ENCODE results near the gene SLC6A1. TPM values are rescaled to one million over a fixed set of nuclear protein-coding genes. Genes with fewer than 3 reads are reported as not detected.
A peak's percentile ranks its signal among the peaks of the same experiment; 100 is the strongest.

SLC6A1 gene
- total and polyA plus RNA-seq, 2 of the 8 experiments (the other 6 are each of a cell fraction or from before 2014, with no cell fraction given): 0.30 to 0.63 TPM

DNA sequence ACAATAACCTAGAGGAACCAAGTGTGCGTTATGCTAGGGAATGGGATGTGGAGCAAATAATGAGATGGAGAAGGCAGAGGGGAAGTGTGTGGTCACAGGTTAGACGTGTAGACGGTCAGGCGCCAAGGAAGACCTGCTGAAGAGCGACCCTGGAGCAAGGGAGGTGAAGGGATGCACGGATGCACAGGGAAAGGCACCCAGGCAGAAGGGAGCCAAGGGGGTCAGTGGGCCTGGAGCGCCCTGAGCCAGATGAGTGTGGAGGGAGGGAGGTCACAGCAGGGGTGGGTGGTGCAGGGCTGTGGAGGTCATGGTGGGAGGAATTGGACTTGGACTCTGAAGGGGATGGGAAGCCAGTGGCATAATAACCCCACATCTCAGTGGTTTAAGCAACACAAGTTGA, 70.2 kb downstream of the SLC6A1 start:
- WGBS, 2 experiments (ENCODE audit: extremely low coverage in 1 of 2, insufficient coverage in 1 of 2, insufficient read length in 1 of 2, insufficient replicate concordance in 2 of 2, low coverage in 1 of 2, low lambda C conversion rate in 2 of 2, missing lambda C conversion rate in 1 of 2): 94% methylated on average over 7 of the region's 7 CpGs; no CpG with 5 or more reads in 1 of the 2 experiments
- ChIA-PET POLR2A (ENCODE audit: partially characterized antibody) (no interaction called here), CTCF (ENCODE audit: partially characterized antibody) (interaction anchor here (0.9 to 6.1 kb wide), 14 partner anchors 8 to 304 kb away, joined by 3 to 211 read pairs (median 39); partner anchors contain the start of genes HRH1 and SLC6A1)
- Histone ChIP-seq H3K9ac (replicated peaks in 1 of 4; ENCODE audit: extremely low read depth in 1 of 4, low read depth in 3 of 4, low read length in 3 of 4) (no peak overlapping the region), H3K18ac (ENCODE audit: extremely low read depth, low read length) (no peak overlapping the region), H2BK15ac (ENCODE audit: low read length) (no peak overlapping the region), H4K20me1 (replicated peaks in 1 of 2; ENCODE audit: control insufficient read depth in 1 of 2, insufficient read depth in 2 of 2, low read length in 2 of 2) (peaks cover 0 to under 1% of the 10 kb centered on the region in 2 experiments), H3K36me3 (ENCODE audit: control insufficient read depth in 2 of 4, insufficient read depth in 4 of 4, low read length in 3 of 4) (no peaks in the 10 kb centered on the region), H2BK120ac (replicated peaks; ENCODE audit: low read depth, low read length) (no peak overlapping the region), H3K4me1 (replicated peaks in 1 of 4; ENCODE audit: control insufficient read depth in 3 of 4, insufficient read depth in 4 of 4, low read length in 3 of 4) (peaks cover 0 to 6% (median 1%) of the 10 kb centered on the region in 4 experiments; a peak in 2 of 7 replicates), H3K4ac (replicated peaks; ENCODE audit: insufficient read length, low read depth, low read length) (no peak overlapping the region), H3K23ac (ENCODE audit: insufficient read length) (no peak overlapping the region), H4K91ac (replicated peaks; ENCODE audit: insufficient read length, low read length) (no peak overlapping the region), H3K14ac (ENCODE audit: insufficient read length) (peak overlapping the region; percentile 69), H3K23me2 (ENCODE audit: low read depth, low read length) (peaks cover 11% of the 10 kb centered on the region; the same call in 1 of the 2 replicates), H2AFZ (ENCODE audit: low read length) (no peak overlapping the region), H2BK20ac (ENCODE audit: low read length) (no peak overlapping the region), H4K5ac (ENCODE audit: insufficient read length, low read depth, low read length) (no peak overlapping the region), H2AK5ac (ENCODE audit: low read depth, low read length) (no peak overlapping the region), H3K56ac (replicated peaks; ENCODE audit: insufficient read length, low read depth, low read length) (no peak overlapping the region), H2BK12ac (ENCODE audit: low read depth, low read length) (no peak overlapping the region), H3K4me2 (ENCODE audit: insufficient read depth in 1 of 2, low read depth in 2 of 2, low read length in 2 of 2) (no peak overlapping the region), H4K8ac (ENCODE audit: extremely low read depth, insufficient read depth, low read length) (no peak overlapping the region), H2BK5ac (ENCODE audit: low read depth, low read length) (no peak overlapping the region), H3K9me3 (ENCODE audit: insufficient read depth in 2 of 2, low read depth in 1 of 2, low read length in 1 of 2) (peaks cover 14 to 16% of the 10 kb centered on the region in 2 experiments), H3K79me2 (ENCODE audit: control insufficient read depth in 1 of 2, insufficient read depth in 2 of 2, low read length in 2 of 2) (no peaks in the 10 kb centered on the region), H3K79me1 (ENCODE audit: low read depth, low read length) (no peaks in the 10 kb centered on the region), H3K27ac (ENCODE audit: low read depth, low read length) (no peak overlapping the region), H3K27me3 (replicated peaks in 1 of 4; ENCODE audit: control insufficient read depth in 3 of 4, extremely low read depth in 1 of 4, insufficient read depth in 3 of 4, low read length in 3 of 4) (peaks cover 9 to 21% (median 14%) of the 10 kb centered on the region in 4 experiments; a peak in 6 of 7 replicates), H3K4me3 (ENCODE audit: extremely low read depth in 1 of 4, insufficient read depth in 2 of 4, low read depth in 3 of 4, low read length in 4 of 4) (no peak overlapping the region)
- FAIRE-seq (no peak), DNase-seq (ENCODE audit: low read depth in 1 of 2, low spot score in 2 of 2) (no peak)
- TF ChIP-seq RXRA (IDR thresholded peaks at IDR 0.05; ENCODE audit: insufficient read depth, low read depth, low read length) (no peak), HDAC2 (IDR thresholded peaks at IDR 0.05; ENCODE audit: borderline replicate concordance in 1 of 2, low read depth in 2 of 2, low read length in 2 of 2) (no peak)
- TF ChIP-seq, protein P1, sequence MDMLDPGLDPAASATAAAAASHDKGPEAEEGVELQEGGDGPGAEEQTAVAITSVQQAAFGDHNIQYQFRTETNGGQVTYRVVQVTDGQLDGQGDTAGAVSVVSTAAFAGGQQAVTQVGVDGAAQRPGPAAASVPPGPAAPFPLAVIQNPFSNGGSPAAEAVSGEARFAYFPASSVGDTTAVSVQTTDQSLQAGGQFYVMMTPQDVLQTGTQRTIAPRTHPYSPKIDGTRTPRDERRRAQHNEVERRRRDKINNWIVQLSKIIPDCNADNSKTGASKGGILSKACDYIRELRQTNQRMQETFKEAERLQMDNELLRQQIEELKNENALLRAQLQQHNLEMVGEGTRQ (IDR thresholded peaks at IDR 0.05; ENCODE audit: low read length): no peak

All from H1 (cell line).